ENCODE results near the gene APBB1.

The APBB1 gene

DNA sequence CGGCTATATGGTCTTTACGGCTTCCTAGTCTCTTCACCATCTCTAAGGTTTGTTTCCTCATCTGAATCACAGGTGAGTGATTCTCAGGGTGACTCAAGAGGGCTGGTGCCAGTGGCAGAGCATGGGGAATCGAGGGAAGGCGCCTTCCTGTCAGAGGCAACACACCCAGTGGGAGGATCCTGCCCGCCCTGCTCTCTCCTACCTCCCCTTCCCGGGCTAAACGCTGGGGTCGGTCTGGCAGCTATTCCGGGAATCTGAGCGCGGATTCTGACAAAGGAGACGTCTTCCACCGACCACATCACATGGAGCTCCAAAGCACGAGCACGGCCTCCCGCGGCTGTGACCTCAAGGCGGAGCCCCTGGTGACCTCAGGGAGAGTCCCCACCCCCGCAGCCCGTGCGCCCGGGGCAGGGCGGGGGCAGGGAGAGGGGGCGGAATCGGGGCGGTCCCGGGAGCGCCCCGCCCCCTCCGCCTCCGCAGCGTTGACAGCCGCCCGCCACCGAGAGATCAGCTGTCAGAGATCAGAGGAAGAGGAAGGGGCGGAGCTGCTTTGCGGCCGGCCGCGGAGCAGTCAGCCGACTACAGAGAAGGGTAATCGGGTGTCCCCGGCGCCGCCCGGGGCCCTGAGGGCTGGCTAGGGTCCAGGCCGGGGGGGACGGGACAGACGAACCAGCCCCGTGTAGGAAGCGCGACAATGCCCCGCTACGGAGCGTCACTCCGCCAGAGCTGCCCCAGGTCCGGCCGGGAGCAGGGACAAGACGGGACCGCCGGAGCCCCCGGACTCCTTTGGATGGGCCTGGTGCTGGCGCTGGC, 28.8 kb downstream of the APBB1 start, which contains the start of gene SMPD1:
Gene SMPD1, plus strand, starts transcription at position 570 of the 813 bp plus-strand sequence. Its CDS starts 125 bp downstream, at position 695.
- FAIRE-seq, result no peak

DNA sequence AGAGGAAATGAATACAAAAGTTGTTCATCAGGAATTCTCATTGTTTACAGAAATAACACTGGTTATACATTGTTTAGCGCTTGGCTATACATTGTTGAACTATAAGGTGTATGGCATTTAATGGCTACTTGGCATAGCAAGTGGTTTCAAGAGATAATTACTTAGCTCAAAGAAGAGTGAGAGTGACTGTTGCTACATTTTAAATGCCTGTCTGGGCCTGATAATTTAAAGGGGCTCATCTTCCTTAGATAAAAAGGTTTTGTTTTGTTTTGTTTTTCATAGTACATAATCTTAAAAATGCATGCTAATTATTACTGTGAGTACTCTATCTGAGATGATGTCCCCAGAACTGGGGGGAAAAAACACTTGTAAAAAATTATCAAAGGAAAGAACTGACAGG, 30.1 kb downstream of the APBB1 start:
- FAIRE-seq, result no peak

DNA sequence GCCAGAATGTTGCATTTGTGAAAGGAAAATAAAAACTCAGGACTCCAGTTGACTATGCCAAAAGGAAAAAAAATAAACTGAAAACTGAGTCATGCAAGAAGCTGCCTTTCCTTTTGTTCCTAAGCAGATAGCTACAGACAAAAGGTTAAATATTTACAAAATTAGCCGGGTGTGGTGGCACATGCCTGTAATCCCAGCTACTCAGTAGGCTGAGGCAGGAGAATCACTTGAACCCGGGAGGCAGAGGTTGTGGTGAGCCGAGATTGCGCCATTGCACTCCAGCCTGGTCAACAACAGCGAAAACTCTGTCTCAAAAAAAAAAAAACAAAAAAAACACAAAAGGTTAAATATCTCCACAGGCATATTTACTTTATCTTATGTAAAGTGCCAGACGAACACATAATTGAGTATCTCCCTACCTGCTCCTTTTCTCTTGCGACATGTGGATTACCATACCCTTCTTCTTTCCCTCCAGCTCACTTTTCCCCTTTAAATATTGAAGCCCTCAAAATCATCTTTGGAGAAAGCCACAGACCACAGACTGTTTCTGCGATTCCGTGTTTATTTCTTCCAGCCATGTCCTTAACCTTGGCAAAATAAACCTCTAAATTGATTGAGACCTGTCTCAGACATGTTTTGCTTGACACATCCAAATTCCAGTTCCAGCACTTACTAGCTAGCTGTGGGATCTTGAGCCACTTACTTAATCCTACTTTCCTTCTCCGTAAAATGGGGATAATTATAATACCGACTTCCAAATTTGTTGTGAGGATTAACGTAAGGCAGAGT, 30.9 kb downstream of the APBB1 start:
- no peak for FAIRE-seq

DNA sequence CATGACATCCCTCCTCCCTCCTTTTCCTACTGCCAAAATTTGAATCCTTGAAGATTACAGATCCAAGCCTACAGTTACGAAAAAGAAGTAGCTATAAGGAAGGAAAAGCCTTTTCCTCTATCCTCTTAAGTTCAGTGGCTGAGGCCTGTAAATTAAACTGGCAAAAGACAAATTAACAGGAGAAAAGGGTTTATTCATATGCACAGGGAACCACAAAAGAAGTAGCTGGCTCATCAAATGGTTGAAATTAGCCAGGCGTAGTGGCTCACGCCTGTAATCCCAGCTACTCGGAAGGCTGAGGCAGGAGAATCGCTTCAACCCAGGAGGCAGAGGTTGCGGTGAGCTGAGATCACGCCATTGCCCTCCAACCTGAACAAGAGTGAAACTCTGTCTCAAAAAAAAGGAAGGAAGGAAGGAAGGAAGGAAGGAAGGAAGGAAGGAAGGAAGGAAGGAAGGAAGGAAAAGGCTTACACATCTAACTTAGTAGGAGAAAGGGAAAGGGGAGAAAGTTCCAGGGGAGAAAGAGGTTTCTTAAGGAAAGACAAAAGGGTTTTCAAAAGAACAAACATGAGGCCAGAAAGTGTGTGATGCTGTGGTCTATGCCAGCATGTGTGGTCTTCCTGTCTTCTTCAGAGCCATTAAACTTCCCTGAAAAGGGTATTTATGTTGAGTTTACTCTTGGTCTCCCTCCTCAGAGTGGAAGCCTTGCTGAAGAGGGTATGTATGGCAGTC, 33.7 kb downstream of the APBB1 start:
- no peak for FAIRE-seq

DNA sequence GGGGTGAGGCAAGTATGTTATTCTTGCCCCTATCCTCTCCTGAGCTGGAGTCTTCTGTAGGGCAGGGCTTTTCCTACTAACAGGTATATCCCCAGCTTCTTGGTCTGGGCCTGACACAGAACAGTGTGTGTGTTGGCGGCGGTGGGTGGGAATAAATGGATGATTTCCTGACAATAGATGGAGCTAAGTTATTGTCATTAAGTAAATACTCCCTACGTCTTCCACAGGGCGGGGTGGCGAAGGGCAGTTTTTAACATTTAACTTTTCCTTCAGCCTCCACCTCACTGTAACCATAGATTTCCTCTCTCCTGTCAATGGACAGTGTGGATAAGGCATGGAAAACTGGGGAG, 40.3 kb downstream of the APBB1 start:
- FAIRE-seq, result no peak

DNA sequence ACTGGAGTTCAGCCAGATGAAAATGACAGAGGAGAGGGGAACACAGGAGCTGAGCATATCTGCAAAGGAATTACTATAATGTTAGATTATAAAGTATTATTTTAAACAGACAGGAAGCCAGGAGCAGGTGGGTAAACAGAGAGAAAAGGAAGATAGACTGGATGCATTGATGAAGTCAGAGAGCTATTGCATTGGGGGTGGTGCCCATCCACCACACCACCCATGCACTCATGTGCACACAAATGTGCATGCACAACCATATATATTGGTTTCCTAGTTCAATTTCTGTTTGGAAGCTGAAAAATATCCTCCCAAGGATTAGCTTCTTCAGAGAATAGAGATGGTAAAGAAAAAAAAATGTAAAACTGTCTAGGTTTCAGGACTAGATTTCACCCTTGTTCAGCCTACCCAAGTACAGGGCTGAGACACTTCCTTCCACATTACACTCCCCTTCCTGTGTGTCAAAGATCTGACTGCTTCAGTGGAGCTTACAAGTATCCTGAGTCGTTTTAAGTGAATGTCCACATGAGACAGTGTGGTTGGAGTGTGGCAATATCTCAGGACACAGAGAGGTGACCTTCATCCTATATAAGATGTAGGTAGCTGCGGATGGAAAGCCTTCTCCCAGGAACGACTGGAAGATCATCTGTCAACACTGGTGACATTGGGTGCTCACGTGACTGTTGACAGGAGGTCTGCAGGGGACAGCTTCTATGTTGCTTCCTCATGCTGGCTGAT, 40.8 kb downstream of the APBB1 start:
- no peak for FAIRE-seq

DNA sequence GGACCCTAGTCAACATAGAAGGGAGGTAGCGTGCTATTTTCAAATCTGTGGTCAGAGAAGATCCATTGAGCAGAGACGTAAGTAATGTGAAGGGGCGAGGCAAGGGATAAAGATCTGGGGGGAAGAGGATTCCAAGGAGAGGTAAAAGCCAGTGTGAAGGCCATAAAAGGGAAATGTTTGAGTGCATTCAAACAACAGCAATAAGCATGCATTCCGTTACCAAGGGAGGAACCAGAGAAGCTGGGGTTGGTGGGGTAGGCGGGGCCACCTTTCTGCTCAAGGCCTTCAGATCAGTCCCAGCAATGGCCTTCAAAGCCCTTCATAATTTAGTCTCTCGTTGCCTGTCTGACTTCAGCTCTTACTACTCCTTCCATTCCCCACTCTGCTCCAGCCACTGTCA, 47.1 kb downstream of the APBB1 start:
- FAIRE-seq, result no peak

DNA sequence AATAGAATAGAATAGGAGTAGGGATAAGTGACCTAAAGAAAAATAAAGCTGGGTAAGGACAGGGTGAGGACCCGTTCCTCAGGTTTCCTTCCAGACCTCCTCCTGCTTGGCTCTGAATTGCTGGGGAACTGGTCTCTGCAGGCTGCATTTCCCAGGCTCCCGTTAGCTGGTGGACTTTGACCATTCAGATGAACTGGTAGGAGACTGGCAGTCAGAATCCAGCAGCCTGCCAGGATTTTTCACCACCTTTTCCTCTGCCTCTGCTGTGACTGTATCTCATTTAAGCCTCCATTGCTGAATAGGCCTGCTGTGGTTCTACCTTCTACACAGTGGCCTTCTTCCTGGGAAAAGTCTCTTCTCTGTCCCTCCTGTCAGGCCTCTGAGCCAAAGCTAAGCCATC, 53.2 kb downstream of the APBB1 start:
- no peak for FAIRE-seq

DNA sequence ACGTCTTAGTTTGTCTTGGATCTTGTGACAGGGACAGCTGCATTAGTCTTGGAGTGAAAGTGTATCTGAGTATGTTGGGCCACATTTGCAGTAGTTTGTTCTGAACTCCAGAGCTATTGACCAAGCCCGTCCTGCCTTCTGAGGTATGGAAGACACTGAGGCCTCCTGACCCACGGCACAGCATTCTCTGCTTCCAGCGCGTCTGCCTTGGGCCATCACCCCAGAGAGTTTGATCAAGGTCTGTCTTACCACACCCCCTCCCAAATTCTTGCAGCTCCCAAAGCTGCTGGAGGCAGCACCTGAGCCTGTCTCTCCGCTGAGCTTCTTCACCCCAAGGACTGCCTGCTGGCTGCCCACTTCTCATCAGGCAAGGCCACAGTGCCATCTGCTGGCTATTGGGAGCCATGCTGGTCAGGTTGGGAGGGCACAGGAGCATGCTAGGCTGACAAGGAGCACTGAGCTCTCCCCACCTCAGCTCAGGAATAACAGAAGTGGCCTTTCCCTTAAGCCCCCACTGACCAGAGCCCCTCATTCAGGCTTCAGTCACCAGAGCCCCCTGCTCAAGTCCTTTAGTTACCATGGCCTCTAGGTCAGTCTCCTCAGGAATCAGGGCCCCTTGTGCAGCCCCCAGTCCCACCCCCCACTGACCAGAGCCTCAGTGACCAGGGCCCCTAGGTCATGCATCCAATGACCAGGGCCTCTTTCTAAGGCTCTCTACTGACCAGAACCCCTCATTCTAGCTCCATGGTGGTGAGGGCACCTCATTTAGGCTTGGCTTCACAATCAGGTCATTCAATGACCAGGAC, 55.8 kb downstream of the APBB1 start:
- no peak for FAIRE-seq

DNA sequence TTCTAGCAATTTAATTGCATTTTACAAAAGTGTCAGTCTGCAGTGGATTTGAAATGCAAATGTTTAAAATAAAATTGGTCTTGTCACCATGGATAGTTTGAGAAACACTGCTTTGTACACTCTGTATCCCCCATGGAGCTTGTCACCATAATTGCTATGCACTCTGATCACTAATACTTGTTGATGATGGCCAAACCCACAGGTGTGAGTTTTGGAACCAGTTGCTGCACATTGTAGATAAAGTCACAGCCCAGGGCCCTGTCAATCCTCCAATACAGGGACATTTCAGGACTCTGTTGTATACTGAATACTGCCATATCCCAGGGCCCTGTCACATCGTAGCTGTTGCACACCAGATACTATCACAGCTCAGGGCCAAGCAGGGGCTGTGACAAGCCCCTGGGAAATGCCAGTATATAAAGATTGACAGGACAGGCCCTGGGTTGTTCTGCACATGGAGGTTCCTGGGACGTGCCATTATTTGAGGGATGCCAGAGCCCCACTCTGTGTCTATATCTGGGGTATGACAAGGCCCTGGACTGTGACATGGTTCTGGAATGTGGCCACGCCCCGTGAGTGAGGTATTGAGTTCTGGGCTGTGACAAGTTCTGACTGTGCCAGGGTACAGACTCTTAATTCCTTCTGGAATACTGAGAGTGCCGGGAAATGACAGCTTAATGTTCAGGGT, 56.6 kb downstream of the APBB1 start:
- no peak for FAIRE-seq

DNA sequence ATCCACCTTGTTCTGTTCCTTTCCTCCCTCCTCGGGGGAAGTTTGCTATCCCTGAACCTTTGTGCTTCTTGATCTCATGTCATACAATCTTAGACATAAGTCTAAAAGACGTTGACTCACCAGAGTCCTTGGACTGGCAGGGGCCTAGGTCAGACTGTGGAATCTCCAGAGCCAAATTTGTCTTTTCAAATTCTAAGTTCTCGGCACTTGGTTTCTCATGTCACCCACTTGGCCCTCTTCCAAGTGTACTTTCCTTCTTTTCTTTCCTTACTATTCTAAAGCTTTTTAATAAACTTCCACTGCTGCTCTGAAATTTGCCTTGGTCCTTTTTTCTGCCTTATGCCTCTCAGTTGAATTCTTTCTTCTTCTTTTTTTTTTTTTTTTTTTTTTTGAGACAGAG, 58.7 kb downstream of the APBB1 start:
- no peak for FAIRE-seq

DNA sequence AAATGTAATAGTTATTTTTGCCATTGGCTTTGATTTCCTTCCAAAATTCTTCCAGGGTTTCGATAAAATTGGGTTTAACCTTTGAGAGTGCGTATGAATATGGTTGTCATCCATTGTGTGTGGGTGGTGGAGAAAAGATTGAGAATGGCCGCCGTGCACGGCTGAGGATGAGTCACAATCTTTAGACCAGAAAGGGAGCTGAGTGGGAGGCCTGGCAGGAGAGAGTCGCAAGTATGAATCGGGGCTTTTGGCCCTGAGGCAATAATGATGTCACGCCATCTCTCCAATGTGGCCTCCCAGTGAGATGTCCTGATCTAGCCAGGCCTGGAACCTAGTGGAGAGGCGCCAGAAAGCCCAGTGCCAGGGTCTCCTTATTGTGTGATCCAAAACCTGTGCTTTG, 61.7 kb downstream of the APBB1 start:
- FAIRE-seq, result no peak

DNA sequence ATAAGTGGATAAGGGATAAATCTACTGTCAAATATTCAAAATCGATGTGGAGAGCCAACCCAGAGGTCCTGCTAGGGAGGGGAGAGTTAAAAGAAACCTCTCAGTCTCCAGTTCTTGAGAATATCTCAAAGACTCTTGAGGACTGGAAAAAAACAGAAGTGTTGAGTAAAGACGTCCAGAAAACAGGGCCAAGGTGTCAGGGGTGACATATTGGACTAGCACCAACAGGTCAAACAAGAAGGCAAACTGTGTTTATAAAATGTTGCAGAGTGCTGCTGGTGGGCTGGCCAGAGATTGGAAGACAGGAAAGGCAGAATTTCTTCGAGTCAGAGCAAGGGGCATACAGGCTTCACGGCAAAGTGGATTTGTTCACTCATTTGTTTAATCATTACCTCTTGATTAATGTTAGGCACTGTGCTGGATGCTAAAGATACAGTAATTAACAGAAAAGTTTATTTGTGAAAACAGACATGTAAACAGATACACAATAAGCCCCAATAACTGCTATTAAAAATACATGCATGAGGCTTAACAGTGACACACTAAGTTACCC, 62.3 kb downstream of the APBB1 start:
- no peak for FAIRE-seq

DNA sequence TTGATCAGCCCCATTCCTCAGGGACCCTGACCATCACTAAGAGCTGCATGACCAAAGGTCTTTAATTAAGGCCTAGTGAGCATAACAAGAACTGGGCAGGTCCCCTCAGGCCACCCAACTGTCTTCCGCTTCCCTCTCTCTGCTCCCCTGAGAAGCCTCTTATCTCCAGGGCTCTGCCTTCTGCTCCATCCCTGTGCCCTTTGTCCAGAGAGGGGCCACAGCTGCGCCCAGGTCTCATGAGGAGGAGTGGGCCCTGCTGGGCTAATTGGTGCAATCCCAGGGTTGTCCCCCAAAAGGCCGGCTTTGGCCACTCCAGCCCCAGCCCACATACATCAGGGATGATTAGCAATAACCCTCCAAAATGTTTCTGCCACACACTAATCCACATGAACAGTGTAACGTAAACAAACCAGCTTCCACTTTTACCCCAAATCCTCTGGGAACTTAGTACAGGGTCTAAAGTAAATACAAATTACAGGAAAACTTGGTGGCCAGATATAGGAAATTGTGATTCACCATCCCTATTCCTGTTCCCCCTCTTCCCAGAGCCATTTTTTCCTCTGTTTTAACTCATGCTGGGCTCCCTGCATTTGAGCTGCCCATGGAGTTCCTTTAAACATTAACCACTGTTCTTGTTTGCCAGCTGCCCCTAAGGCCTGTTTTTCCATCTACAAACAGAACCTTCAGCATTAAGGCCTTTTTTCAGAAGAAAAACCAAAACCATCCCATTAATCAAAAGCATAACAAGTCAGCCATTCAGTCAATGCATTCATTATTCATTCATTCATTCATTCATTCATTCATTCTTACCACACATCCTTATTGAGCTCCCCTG, 64.0 kb downstream of the APBB1 start:
- no peak for FAIRE-seq

DNA sequence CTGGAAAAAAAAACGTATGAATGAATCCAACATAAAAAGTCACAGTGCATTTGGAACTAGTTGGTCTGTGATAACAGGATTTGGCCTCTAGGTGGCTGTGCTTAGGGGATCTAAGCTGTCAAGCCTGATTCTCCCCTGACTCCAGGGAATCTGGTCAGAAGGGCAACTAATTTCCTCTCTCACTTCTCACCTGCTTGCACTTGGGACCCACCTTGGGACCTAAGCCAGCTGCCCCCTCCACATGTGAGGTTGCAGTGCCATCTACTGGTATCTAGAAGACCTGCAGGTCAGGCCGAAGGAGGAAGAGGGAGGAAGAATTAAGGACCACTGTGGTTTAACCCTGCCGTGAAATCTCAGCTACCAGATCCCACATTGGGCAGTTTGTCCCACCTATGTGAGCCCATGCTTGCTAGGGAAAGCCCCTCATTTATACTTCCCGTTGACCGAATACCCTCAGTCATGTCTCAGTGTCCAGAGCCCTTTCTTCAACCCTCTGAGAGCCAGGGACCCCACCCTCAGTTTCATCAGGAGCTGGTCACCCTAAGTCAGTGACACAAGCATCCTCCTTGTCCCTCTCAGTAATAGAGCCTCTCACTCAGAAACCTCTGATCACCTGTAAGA, 65.4 kb downstream of the APBB1 start:
- no peak for FAIRE-seq

DNA sequence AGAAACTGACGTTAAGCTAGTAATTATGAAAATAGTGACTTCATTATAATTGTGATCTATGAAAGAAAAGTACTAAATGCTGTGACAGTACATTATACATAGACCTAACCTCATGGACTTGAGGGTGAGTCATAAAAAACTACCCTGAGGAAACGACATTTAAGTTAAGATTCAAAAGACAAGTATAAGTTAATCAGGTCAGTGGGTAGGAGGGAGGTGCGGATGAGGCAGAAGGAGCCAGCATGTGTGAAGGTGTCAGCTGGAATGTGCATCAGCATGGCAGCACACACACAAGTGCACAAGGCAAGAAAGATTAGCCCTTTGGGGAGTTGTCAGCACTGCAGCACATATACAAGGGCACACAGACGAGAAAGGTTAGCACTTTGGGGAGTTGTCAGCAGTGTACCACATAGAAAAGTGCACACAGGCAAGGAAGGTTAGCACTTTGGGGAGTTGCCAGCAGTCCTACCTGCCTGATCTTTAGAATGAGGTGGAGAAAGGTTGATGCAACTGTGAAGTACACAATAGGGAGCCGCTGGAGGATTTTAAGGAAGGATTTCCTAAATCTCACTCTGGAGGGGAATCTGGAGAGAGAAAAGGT, 67.0 kb downstream of the APBB1 start:
- FAIRE-seq, result no peak

DNA sequence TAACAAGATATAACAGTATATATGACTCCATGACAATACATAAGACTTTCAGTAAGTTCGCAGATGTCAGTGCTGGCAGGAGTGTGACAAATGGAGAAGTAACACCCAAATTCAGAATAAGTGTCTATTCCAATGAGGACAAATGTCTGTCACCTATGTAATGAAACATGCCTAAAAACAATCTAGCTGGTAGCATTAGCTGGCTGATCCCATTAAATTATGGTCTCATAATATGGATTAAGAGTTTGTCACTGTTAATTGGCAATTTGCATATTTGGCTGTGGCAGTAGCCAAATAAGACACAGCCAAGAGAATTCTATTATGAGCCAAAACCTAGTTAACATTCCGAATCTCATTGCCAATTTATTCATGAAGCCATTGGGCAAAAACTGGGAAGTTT, 68.4 kb downstream of the APBB1 start:
- FAIRE-seq, result no peak

DNA sequence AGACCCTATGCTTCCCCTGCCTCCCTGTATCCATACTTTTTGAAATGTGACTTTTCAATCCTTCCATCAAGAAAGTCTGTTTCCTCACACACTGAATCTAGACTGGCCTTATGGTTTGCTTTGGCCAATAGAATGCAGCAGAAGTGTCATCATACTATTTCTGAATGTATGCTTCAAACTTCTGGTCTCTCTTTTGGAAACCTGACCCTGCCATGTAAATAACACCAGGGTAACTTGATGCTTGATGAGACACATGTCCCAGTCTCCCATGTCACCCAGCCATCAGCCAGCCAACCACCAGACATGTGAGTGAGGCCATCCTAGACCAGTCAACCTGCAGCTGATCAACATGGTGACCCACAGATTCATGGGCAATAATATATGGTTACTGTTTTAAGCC, 68.9 kb downstream of the APBB1 start:
- FAIRE-seq, result no peak

DNA sequence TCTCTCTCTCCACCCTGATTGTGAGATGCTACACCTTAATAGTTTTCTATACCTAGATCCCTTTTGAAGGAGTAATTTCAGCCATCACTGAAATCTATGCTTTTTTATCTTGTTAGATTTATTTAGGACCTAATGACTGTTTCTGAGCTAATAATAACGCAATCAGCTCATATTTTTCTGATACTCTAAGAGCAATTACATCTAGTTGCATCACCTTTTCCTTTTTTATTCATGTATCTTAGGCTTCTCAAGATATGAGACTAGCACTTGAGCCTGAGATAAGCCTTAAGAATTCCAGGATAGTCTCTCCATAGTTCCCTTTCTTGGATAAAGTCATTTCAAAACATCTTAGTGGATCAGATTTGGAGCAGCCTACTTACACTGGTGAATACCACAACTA, 73.5 kb downstream of the APBB1 start:
- no peak for FAIRE-seq
